ENCODE measurements around the gene TNS3. TPM values are rescaled to one million over a fixed set of nuclear protein-coding genes. Genes with fewer than 3 reads are reported as not detected.

TNS3 gene
- total RNA-seq, 1 donor from 2014 or later: 452 TPM

GRCh38 chr7:47422611-47423010 lies 159.3 kb downstream of the TNS3 start:
- H3K27ac Mint-ChIP-seq: peak overlapping the region; percentile 34
- H3K9me3 Mint-ChIP-seq: no peaks in the 10 kb centered on the region
- no peak overlapping the region for H3K4me3 Mint-ChIP-seq
- H3K4me1 Mint-ChIP-seq: peaks cover 3% of the 10 kb centered on the region
- H3K27me3 Mint-ChIP-seq (ENCODE audit: low read depth): no peaks in the 10 kb centered on the region
- H3K36me3 Mint-ChIP-seq: peaks cover 70% of the 10 kb centered on the region
- DNase-seq (ENCODE audit: low spot score in 2 of 2, unreplicated experiment in 2 of 2): no peak
- no peak for TF ChIP-seq CTCF (IDR thresholded peaks at IDR 0.05; ENCODE audit: unreplicated experiment)

- no peak overlapping the region for H3K27ac Mint-ChIP-seq
- H3K4me3 Mint-ChIP-seq: no peak overlapping the region
- no peaks in the 10 kb centered on the region for H3K27me3 Mint-ChIP-seq (ENCODE audit: low read depth)
- TF ChIP-seq CTCF (IDR thresholded peaks at IDR 0.05; ENCODE audit: unreplicated experiment): no peak
- no peaks in the 10 kb centered on the region for H3K9me3 Mint-ChIP-seq
- H3K4me1 Mint-ChIP-seq: peaks cover 3% of the 10 kb centered on the region
- peaks cover 68% of the 10 kb centered on the region for H3K36me3 Mint-ChIP-seq
- DNase-seq (ENCODE audit: low spot score in 2 of 2, unreplicated experiment in 2 of 2): no peak
Observed at GRCh38 chr7:47421456-47421855, 160.5 kb downstream of the TNS3 start.

DNA sequence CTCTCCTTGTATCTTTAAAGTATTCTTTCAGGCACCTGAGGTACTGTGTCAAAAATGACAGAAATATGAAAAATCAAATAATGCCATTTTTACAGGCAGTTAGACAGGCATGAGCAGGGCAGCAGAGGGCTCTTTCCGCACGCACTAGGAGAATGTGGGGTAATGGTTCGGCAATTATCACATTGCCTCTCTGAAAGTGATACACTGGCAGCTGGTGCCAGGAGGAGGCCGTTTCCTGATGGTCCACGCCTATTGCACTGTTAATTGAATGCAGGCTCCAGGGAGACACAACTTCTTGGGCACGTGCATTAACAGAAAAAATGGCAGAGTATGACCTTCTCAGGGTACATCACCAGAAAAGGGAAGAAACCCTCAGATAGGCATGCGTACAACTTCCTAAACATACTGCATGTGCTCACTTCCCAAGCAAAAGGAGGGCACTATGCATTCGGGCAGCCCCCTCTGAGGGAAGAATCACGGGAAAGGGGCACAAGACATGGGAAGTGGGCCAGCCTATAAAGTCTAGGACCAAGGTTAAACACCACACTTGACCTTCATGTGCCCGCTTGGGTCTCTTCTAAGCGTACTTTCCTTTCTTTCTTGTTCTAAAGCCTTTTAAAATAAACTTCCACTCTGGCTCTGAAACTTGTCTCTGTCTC lies 161.7 kb downstream of the TNS3 start:
- DNase-seq (ENCODE audit: low spot score in 2 of 2, unreplicated experiment in 2 of 2): no peak
- no peaks in the 10 kb centered on the region for H3K9me3 Mint-ChIP-seq
- peaks cover 66% of the 10 kb centered on the region for H3K36me3 Mint-ChIP-seq
- peaks cover 3% of the 10 kb centered on the region for H3K4me1 Mint-ChIP-seq
- H3K27me3 Mint-ChIP-seq (ENCODE audit: low read depth): no peaks in the 10 kb centered on the region
- H3K27ac Mint-ChIP-seq: peak overlapping the region; percentile 66
- H3K4me3 Mint-ChIP-seq: no peak overlapping the region
- no peak for TF ChIP-seq CTCF (IDR thresholded peaks at IDR 0.05; ENCODE audit: unreplicated experiment)

- Mint-ChIP-seq H3K27ac (peak overlapping the region; percentile 72), H3K36me3 (peaks cover 70% of the 10 kb centered on the region)
Observed at GRCh38 chr7:47419471-47419870, 162.4 kb downstream of the TNS3 start.

GRCh38 chr7:47418601-47419309 lies 163.2 kb downstream of the TNS3 start:
- Mint-ChIP-seq H3K4me3 (no peak overlapping the region), H3K36me3 (peaks cover 69% of the 10 kb centered on the region), H3K27ac (peak overlapping the region; percentile 27)

More at GRCh38 chr7:47419471-47419870, 162.4 kb downstream of the TNS3 start:
- no peaks in the 10 kb centered on the region for H3K9me3 Mint-ChIP-seq
- H3K4me3 Mint-ChIP-seq: no peak overlapping the region
- H3K27me3 Mint-ChIP-seq (ENCODE audit: low read depth): no peaks in the 10 kb centered on the region
- peaks cover 3% of the 10 kb centered on the region for H3K4me1 Mint-ChIP-seq
- no peak for DNase-seq (ENCODE audit: low spot score in 2 of 2, unreplicated experiment in 2 of 2)
- no peak for TF ChIP-seq CTCF (IDR thresholded peaks at IDR 0.05; ENCODE audit: unreplicated experiment)

More at GRCh38 chr7:47418601-47419309, 163.2 kb downstream of the TNS3 start:
- no peak for DNase-seq (ENCODE audit: low spot score in 2 of 2, unreplicated experiment in 2 of 2)
- no peak for TF ChIP-seq CTCF (IDR thresholded peaks at IDR 0.05; ENCODE audit: unreplicated experiment)
- Mint-ChIP-seq H3K9me3 (no peaks in the 10 kb centered on the region), H3K4me1 (peaks cover 3% of the 10 kb centered on the region), H3K27me3 (ENCODE audit: low read depth) (no peaks in the 10 kb centered on the region)

Data from mesothelial cell of epicardium (in vitro differentiated cells).